HG02588 (cell line): ENCODE results near the gene CALML3.

Source experiments
- ATAC-seq: cut with Tn5 transposase; IDR thresholded peaks from one replicate; pipeline ENCODE4 v1.9.1; 2021; ENCODE audit warnings: mild to moderate bottlenecking, moderate library complexity; ENCODE audit not compliant: unreplicated experiment

CALML3 gene

DNA sequence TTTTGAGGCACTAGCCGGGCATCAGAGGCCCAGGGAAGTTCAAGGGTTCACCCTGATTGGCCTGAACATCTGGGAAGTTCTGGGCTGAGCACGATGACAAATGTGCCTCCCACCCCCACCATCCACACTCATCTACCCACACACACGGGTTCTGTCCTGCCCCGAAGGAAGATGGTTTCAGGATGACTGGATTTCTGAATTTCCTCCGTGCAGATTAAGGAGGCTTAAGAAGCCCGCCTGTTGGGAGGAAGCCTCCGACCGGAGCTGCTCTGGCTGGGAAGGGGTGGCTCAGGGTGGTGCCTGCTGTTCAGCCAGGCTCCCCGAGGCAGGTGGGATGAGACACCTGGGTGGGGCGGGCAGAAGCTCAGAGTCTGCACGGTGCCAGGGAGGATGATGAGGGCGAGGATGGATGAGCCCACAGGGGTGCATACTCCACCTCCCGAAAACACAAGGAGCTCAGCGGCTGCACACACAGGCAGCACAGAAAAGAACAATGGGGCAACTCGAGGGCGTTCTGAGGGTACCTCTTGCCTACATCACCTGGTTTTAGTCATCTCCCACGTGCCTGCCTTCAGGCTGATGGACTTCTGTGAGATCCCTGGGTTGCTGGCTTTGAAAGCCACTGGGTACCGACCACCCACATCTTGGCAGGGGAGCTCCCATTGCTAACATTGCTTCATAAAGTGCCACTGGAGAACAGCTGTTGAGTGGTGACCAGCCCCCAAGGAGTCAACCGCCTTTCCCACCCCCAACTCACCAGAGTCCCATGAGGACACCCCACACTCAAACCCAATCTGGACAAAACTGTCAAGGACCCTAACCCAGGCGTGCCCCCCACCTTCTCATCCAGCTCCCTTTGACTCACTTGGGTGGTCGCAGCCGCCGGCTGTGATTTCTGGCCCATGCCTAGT is 41.2 kb downstream of the CALML3 start:
- no peak for ATAC-seq

- no peak for ATAC-seq
Observed at GRCh38 chr10:5566614-5567013, 41.9 kb downstream of the CALML3 start.

- no peak for ATAC-seq
Observed at GRCh38 chr10:5567477-5567876, 42.7 kb downstream of the CALML3 start.

DNA sequence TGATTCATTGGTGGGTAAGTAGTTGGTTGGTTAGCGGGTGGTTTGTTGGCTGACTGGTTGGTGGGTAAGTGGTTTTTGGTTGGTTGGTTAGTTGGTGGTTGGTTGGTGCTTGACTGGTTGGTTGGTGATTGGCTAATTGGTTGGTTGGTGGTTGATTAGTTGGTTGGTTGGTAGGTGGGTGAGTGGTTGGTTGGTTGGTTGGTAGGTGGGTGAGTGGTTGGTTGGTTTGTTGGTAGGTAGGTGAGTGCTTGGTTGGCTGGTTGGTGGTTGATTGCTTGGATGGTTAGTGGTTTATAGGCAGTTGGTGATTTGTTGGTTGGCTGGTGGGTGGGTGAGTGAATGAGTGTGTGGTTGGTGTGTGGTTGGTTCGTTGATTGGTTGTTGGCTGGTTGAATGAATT is 44.2 kb downstream of the CALML3 start:
- ATAC-seq, result no peak

GRCh38 chr10:5569568-5569967 is 44.8 kb downstream of the CALML3 start:
- ATAC-seq, result no peak

DNA sequence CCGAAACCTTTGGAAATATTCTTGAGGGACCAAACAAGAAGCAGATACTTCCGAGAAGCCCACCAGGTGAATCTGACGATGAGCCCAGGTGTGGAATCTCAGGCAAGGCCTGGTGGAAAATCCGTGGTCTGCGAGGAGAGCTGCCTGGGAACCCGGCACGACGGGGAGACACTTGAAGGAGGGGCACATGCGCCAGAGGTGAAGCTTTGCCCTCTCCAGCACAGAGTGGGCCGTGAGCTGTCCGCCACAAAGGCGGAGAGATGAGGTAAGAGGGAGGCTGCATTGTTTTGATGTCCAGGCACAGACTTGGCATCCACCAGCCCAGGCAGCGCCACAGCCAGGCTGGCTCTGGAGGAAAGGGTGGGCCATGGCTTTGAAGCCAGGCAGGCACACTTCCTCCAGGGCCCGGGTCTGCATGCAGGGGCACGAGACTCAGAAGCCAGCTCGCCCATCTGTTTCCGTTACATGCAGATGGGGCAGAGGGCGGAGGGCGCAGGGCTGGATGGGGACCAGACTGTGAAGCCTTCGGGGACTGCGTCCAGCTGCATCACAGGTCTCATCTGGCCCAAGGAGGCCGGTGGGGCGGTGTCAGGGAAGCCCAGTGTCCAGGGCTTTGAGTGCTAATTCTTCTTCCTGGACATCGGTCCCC is 45.4 kb downstream of the CALML3 start:
- no peak for ATAC-seq

DNA sequence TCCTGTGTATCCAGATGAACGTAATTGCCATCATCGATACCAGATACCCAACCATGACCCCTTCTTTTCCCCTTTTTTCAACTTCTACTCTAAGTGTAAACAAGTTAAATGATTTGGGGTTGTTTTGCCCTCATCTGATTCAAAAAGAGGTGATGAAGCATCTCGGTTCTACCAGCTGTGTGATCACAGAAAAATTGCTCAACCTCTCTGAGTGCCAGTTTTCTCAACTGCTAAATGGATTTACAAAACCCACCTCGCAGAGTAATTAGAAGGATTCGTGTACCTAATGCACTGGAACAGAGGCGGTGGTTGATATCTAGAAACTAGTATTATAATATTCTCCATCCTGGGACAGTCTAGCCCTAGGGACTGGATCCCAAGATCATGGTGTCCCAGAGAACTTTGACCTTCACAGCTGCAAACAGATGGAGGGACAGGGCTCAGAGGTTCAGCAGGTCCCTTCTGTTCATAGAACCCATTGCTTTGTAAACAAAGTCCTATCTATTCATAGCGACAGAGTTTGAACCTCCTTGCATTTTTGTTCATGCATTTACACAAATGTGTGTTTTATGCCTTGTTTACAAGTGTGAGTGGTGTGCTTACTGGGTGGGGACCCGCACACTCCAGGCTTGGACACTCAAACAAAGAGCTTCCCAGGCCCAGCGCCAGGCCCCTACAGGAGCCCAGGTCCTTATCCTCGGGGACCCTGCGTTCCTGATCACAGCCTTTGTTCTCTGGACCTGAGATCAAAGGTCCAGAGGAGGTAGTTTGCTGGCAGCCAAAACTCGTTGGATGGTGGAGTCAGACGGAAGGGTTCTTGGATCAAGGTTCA is 46.4 kb downstream of the CALML3 start:
- ATAC-seq, result no peak

DNA sequence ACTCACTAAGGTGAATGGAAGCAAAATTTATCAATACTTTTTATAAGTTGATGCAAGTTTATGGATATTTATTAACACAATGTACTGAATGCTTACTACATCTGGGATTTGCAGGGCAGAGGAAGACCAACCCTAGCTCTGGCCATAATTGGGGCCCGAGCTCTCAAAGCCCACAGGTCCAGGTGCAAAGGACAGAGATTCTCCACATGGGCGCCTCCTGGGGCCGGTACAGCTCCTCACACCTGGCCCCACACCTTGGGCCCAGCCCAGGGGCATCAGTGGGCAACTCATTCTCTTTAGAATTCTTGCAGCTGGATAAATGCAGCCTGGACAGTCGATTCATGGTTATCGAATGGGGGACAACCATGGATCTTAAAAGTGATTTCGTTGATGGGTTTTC is 47.1 kb downstream of the CALML3 start:
- no peak for ATAC-seq

GRCh38 chr10:5573319-5573950 is 48.7 kb downstream of the CALML3 start:
- ATAC-seq, result no peak

- no peak for ATAC-seq
Observed at GRCh38 chr10:5573968-5574641, 49.3 kb downstream of the CALML3 start.

DNA sequence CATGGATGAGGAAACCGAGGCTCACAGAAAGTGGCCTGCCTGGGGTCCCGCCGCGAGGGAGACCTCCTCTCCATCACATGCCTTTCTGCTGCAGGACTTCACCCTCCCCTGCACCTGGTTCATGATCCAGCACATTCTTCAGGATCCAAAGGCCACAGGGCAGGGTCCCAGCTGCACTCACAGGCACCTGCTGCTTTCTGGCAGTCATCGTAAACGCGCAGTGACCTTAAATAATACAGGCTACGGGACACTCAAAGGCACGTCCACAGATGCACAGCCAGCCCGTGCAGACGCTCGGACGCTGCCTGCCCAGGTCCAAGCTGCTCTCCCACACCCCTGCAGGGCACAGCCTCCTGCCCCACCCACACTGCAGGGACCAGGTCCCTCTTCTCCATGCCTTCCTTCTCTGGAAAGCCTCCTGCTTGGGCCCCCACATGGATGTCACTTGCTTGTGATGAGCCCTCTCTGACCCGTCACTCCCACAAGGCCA is 49.9 kb downstream of the CALML3 start:
- no peak for ATAC-seq

- no peak for ATAC-seq
Observed at GRCh38 chr10:5575144-5575481, 50.4 kb downstream of the CALML3 start.

- ATAC-seq, result no peak
Observed at GRCh38 chr10:5575482-5576153, 50.9 kb downstream of the CALML3 start.

GRCh38 chr10:5576154-5576748 is 51.5 kb downstream of the CALML3 start:
- ATAC-seq, result no peak
